Right hindlimb (tissue), 1 donor: ENCODE data around the gene CFDP1.

ENCODE experiments used
- DNase-seq: peaks from one replicate; pipeline ENCODE4 v3.0.0-alpha.2; 2018

The CFDP1 gene

GRCh38 chr16:75432828-75433731 lies at the start of gene CFDP1:
Gene CFDP1 (minus strand): TSS chr16:75433503. CDS start chr16:75433352, 151 bp downstream.
- DNase-seq, result peak; percentile 97

GRCh38 chr16:75482434-75483205 lies 49.3 kb upstream of the CFDP1 start:
- no peak for DNase-seq

- no peak for DNase-seq
These were observed 48.2 kb upstream of the CFDP1 start for GRCh38 chr16:75481475-75481874.

- DNase-seq, result no peak
These were observed 46.2 kb upstream of the CFDP1 start for GRCh38 chr16:75479421-75479990.

- no peak for DNase-seq
These were observed 45.4 kb upstream of the CFDP1 start for GRCh38 chr16:75478480-75479345.

GRCh38 chr16:75477680-75478473 lies 44.6 kb upstream of the CFDP1 start:
- DNase-seq, result no peak

- DNase-seq, result no peak
These were observed 43.5 kb upstream of the CFDP1 start for GRCh38 chr16:75476817-75477216.

GRCh38 chr16:75475420-75475847 lies 42.1 kb upstream of the CFDP1 start:
- no peak for DNase-seq

GRCh38 chr16:75472908-75473877 lies 39.9 kb upstream of the CFDP1 start:
- no peak for DNase-seq

- peak; percentile 70 for DNase-seq
These were observed 38.7 kb upstream of the CFDP1 start for GRCh38 chr16:75471723-75472633.

- no peak for DNase-seq
These were observed 33.5 kb upstream of the CFDP1 start for GRCh38 chr16:75466760-75467159.

GRCh38 chr16:75464122-75464918 lies 31.0 kb upstream of the CFDP1 start, which contains the start of gene TMEM170A:
Gene TMEM170A (minus strand): TSS chr16:75464689. CDS start chr16:75464600, 89 bp downstream.
- DNase-seq, result peak; percentile 100

GRCh38 chr16:75463389-75464121 lies 30.3 kb upstream of the CFDP1 start:
- DNase-seq, result peak; percentile 64

GRCh38 chr16:75462806-75463205 lies 29.5 kb upstream of the CFDP1 start:
- DNase-seq, result no peak

GRCh38 chr16:75461575-75461974 lies 28.3 kb upstream of the CFDP1 start:
- no peak for DNase-seq

- peak; percentile 88 for DNase-seq
These were observed 27.1 kb upstream of the CFDP1 start for GRCh38 chr16:75460446-75460845.

GRCh38 chr16:75459691-75460090 lies 26.4 kb upstream of the CFDP1 start:
- no peak for DNase-seq
